Stimulated activated naive B cell treated with anti-CD40 and anti-IgM and Interleukin-4, amounts not matched to agents 10 μg/mL and 1 μg/mL and 100 μg/mL, for 72 hours (primary cell): ENCODE data around the gene IQGAP2.
"Not testable (repeated sequence)": the region's sequence is repeated elsewhere in the genome, so short reads cannot be mapped to it uniquely, and the experiment has no call there.

ENCODE experiments used
- ATAC-seq, 2 donors: fragments of 150-1000 bp; cut with Tn5 transposase; replicated peaks; 2 replicates each; pipeline ENCODE4 v1.10.0; 2021; ENCODE audit warnings: moderate library complexity in 1 of 2
- DNase-seq: peaks from one replicate; pipeline ENCODE4 v3.0.0; 2021
- H3K27ac Mint-ChIP-seq: one replicate; pipeline ENCODE4 v1.8.0; 2022; ENCODE audit warnings: mild to moderate bottlenecking, mixed read lengths
- H3K27me3 Mint-ChIP-seq, 2 donors: one replicate each; pipeline ENCODE4 v1.8.0; 2022; ENCODE audit warnings: mixed read lengths in 2 of 2
- H3K36me3 Mint-ChIP-seq, 2 donors: one replicate each; pipeline ENCODE4 v1.8.0; 2022; ENCODE audit warnings: mixed read lengths in 2 of 2, mild to moderate bottlenecking in 1 of 2
- H3K4me1 Mint-ChIP-seq, 2 donors: one replicate each; pipeline ENCODE4 v1.8.0; 2022; ENCODE audit warnings: mixed read lengths in 2 of 2, mild to moderate bottlenecking in 1 of 2
- H3K4me3 Mint-ChIP-seq, 2 donors: one replicate each; pipeline ENCODE4 v1.8.0; 2022; ENCODE audit warnings: mild to moderate bottlenecking in 2 of 2, mixed read lengths in 2 of 2, moderate library complexity in 1 of 2
- H3K9me3 Mint-ChIP-seq, 2 donors: one replicate each; pipeline ENCODE4 v1.8.0; 2022; ENCODE audit warnings: mixed read lengths in 2 of 2, mild to moderate bottlenecking in 1 of 2

IQGAP2 gene, protein sequence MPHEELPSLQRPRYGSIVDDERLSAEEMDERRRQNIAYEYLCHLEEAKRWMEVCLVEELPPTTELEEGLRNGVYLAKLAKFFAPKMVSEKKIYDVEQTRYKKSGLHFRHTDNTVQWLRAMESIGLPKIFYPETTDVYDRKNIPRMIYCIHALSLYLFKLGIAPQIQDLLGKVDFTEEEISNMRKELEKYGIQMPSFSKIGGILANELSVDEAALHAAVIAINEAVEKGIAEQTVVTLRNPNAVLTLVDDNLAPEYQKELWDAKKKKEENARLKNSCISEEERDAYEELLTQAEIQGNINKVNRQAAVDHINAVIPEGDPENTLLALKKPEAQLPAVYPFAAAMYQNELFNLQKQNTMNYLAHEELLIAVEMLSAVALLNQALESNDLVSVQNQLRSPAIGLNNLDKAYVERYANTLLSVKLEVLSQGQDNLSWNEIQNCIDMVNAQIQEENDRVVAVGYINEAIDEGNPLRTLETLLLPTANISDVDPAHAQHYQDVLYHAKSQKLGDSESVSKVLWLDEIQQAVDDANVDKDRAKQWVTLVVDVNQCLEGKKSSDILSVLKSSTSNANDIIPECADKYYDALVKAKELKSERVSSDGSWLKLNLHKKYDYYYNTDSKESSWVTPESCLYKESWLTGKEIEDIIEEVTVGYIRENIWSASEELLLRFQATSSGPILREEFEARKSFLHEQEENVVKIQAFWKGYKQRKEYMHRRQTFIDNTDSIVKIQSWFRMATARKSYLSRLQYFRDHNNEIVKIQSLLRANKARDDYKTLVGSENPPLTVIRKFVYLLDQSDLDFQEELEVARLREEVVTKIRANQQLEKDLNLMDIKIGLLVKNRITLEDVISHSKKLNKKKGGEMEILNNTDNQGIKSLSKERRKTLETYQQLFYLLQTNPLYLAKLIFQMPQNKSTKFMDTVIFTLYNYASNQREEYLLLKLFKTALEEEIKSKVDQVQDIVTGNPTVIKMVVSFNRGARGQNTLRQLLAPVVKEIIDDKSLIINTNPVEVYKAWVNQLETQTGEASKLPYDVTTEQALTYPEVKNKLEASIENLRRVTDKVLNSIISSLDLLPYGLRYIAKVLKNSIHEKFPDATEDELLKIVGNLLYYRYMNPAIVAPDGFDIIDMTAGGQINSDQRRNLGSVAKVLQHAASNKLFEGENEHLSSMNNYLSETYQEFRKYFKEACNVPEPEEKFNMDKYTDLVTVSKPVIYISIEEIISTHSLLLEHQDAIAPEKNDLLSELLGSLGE (N-terminal part only)

DNA sequence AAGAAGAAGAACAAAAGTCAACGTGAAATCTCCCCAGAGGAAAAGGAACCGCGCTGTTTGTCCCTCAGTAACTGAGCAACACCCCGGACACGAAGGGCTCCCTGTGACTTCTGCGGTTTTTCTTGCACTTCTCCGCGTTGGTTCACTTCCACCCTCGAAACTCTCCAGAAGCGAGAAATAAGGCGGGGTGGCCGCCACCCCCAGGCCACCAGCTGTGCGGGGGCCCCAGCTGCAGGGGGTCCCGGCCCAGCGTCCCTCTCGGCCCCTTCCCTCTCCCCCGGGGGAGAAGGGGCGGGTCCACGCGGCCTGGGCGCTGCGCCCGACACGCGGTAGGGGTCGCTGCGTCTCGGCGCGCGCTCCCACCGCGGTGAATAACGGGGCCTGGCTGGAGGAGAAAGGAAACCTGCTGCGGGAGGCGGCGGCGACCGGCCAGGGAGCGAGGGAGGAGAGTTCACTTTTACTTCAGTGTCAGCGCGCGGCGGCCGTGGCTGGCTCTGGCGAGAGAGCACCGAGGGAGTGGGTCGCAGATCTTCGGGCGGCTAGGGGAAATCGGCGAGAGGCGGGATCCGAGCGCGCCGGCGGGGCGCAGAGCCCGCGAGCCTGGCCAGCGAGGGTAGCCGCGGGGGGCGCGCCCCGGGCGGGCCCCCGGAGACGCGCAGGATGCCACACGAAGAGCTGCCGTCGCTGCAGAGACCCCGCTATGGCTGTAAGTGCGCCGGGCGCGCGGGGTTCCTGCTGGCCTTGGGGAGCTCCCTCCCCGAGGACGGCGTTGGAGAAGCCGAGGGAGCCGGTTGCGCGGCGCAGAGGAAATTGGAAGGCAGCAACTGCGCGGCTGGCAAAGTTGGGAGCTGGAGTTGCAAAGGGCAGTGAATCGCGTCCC, at the start of gene IQGAP2:
TSS of gene IQGAP2 (plus strand) at position 400 of the 880 bp plus-strand sequence. CDS start at position 661, 261 bp downstream.
- H3K27ac Mint-ChIP-seq = peak within 1 kb of the TSS; percentile 95
- peak within 1 kb of the TSS; percentile 91 to 93 for H3K4me3 Mint-ChIP-seq
- H3K9me3 Mint-ChIP-seq = no peaks in the 10 kb centered on the region
- ATAC-seq = peak; percentile 65 to 76
- peaks cover 0 to 1% of the 10 kb centered on the region in 2 donors for H3K36me3 Mint-ChIP-seq
- peaks cover 5 to 6% of the 10 kb centered on the region in 2 donors for H3K27me3 Mint-ChIP-seq
- H3K4me1 Mint-ChIP-seq = peaks cover 29 to 51% of the 10 kb centered on the region in 2 donors
- peak; percentile 84 for DNase-seq

DNA sequence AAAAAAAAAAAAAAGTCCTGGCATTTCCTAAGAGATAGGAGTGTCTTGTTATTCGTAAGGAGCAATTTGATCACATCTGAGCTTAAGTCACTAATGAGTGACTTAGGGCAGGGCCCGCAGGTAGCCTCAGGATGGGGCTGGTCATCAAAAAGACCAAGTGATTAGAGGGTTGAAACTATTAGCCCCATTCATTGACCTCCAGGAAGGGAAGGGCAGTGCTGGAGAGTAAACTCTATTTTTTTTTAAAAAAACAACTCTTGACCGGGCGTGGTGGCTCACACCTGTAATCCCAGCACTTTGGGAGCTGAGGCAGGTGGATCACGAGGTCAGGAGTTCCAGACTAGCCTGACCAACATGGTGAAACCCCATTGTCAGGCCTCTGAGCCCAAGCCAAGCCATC, 46.2 kb upstream of the IQGAP2 start:
- no peak overlapping the region for H3K4me3 Mint-ChIP-seq
- H3K36me3 Mint-ChIP-seq = no peaks in the 10 kb centered on the region
- ATAC-seq (no peak), DNase-seq (no peak)
- peaks cover 0 to 6% of the 10 kb centered on the region in 2 donors for H3K4me1 Mint-ChIP-seq
- H3K27me3 Mint-ChIP-seq = peaks cover 6 to 7% of the 10 kb centered on the region in 2 donors
- no peak overlapping the region for H3K27ac Mint-ChIP-seq
- H3K9me3 Mint-ChIP-seq = no peaks in the 10 kb centered on the region

DNA sequence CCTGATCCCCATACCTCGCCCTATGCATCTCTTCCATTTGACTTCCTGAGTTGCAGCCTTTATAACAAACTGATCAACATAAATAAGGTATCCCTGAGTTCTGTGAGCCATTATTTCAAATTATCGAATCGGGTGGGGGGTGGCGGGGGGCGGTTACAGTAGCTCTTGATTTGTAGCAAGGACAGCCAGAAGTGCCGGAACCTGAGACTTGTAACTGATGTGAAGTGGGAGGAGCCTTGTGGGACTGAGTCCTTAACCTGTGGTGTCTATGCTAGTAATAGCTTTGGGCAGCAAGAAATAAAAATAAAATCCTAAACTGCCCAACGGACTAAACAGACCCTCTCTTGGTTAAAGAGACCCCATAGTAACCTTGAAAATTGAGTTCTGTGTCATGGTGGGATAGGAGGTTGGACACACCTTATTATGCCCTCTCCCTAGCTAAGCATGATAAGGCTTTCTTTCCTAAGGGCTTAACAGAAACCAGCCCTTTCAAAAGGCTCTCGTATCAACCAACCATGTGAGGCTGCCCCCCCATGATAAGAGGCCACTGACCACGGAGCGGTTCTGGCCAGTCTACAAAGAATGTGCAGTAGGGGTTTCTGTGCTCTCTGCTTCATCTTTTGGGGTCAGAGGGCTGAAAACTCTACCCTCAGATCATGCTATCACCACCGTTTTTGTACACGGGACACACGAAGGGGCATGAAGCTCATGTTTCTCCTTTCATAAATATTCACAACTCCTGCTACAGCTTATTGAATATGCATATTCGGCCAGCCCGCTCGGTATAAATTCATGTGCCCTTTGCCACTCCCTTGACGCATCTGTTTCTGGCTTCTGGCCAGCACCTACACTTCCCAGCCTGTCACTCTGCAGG, 39.5 kb upstream of the IQGAP2 start:
- Mint-ChIP-seq H3K27ac (no peak overlapping the region), H3K4me3 (no peak overlapping the region), H3K4me1 (no peaks in the 10 kb centered on the region), H3K27me3 (peaks cover under 1 to 2% of the 10 kb centered on the region in 2 donors), H3K36me3 (no peaks in the 10 kb centered on the region), H3K9me3 (no peaks in the 10 kb centered on the region)
- DNase-seq = no peak
- no peak for ATAC-seq

DNA sequence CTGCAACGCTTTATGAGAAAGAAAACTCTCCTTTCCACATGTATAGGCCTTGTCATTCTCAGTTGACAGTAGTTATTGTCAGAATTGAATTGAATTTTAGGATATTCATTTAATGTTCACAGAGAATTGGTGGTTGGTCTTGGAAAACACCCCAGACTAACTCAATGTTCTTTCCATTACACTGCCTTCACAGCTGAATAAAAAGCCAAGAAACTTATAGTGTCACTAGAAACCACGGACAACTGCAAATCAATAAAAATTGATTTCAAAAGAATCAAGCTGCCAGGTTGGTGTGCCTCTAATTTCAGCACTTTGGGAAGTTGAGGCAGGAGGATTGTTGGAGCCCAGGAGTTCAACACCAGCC, 38.9 kb upstream of the IQGAP2 start:
- Mint-ChIP-seq H3K4me3 (no peak overlapping the region), H3K27me3 (no peaks in the 10 kb centered on the region), H3K4me1 (peaks cover 0 to 3% of the 10 kb centered on the region in 2 donors), H3K36me3 (no peaks in the 10 kb centered on the region), H3K27ac (no peak overlapping the region), H3K9me3 (peaks cover 0 to 1% of the 10 kb centered on the region in 2 donors)
- ATAC-seq (no peak), DNase-seq (no peak)

DNA sequence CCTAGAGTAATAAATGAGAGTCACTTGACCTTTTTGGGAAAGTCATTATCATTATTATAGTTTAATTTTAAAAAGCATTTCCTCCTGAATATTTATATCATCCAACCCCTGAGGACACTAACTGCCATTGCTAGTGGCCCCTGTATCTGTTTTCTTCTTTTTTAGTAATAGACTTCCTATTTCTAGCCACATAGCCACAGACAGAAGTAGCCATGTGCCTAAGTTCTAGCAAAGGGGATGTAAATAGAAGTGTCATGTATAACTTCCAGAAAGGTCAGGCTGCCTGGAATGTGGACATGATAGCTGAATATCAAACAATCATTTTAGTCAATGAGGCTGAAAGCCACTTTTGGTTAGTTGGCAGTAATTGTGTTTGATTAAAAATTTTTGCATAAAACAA, 37.5 kb upstream of the IQGAP2 start:
- no peaks in the 10 kb centered on the region for H3K36me3 Mint-ChIP-seq
- H3K9me3 Mint-ChIP-seq = peaks cover 0 to 1% of the 10 kb centered on the region in 2 donors
- no peak overlapping the region for H3K4me3 Mint-ChIP-seq
- no peak for DNase-seq
- peaks cover 0 to 3% of the 10 kb centered on the region in 2 donors for H3K4me1 Mint-ChIP-seq
- H3K27me3 Mint-ChIP-seq = no peaks in the 10 kb centered on the region
- no peak for ATAC-seq
- no peak overlapping the region for H3K27ac Mint-ChIP-seq

DNA sequence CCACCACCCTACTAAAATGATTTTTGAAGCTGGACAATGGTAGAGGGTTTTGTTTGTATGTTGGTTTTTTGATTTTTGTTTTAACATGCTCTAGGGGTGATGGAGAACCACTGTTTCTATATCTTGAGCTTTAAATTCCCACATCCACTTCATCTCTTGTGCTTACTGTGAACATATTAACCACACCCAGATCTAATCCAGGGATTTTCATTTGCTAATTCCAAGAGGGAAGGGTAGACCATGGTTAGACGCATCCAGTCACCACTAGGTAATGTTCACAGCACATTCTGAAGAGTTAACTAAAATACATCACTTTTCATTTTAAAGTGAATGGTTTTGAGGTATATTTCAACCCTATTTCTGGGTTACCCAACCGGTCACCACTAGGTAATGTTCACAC, 36.5 kb upstream of the IQGAP2 start:
- H3K27me3 Mint-ChIP-seq = no peaks in the 10 kb centered on the region
- H3K4me3 Mint-ChIP-seq = no peak overlapping the region
- DNase-seq = no peak
- no peak overlapping the region for H3K27ac Mint-ChIP-seq
- no peaks in the 10 kb centered on the region for H3K36me3 Mint-ChIP-seq
- H3K9me3 Mint-ChIP-seq = peaks cover 0 to 1% of the 10 kb centered on the region in 2 donors
- peaks cover 0 to 3% of the 10 kb centered on the region in 2 donors for H3K4me1 Mint-ChIP-seq
- ATAC-seq = no peak

DNA sequence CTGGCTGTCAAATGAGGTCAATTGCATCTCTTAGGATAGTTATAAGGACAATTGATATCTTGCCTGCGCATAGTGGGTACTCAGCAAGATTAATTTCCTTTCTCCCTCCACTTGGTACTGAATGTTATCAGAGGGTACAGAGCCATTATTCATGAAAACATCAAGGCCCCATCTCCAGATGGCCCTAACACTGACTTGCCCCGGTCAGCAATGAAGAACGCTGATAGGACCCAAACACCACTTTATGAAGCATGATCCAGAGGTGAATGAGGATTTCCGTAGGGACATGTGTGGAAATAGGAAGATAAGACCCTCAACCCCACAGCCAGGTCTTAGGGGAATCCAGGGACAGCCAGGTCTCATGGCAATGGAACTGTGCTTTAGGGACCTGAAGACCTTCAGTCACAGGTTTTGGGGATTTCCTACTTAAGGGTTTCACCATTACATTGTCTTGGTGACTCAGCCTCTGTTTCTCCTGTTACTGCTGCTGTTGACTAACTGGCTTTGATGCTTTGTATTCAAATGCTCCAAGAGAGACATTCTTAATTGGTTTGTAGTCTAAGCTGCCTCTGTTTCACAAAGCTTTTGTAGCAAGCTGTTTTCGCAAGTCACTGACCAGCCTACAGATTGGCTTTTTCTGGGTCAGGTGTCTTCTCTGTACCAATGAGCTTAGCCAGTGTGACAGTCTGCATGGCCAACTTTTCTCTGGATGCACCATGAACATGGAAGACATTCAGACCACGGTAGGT, 35.3 kb upstream of the IQGAP2 start:
- peak; percentile 77 to 93 for ATAC-seq

DNA sequence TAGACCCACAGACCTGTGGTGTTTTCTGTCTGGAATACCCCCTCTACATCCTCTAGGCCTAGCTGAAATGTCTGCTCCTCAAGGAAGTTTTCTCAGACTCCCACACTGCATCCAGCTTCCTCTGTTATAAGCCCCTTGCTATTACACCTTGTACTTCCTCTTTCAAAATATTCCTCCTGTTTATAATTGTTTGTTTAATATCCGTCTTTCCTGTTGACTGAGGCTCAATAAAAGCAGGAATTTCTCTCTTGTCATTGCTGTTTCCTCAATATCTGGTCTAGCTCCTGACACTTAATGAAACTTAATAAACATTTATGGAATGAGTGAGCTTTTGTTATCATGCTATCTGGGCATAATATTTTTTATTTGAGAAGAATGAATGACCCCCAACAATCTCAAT, 34.1 kb upstream of the IQGAP2 start:
- no peaks in the 10 kb centered on the region for H3K36me3 Mint-ChIP-seq
- H3K9me3 Mint-ChIP-seq = peaks cover 0 to 3% of the 10 kb centered on the region in 2 donors
- ATAC-seq (no peak), DNase-seq (no peak)
- H3K27ac Mint-ChIP-seq = no peak overlapping the region
- peaks cover 0 to 3% of the 10 kb centered on the region in 2 donors for H3K4me1 Mint-ChIP-seq
- H3K4me3 Mint-ChIP-seq = no peak overlapping the region
- H3K27me3 Mint-ChIP-seq = peaks cover 0 to 4% of the 10 kb centered on the region in 2 donors

More for the DNA sequence above, 35.3 kb upstream of the IQGAP2 start:
- no peak overlapping the region for H3K4me3 Mint-ChIP-seq
- no peak for DNase-seq
- H3K4me1 Mint-ChIP-seq = peaks cover 0 to 3% of the 10 kb centered on the region in 2 donors
- H3K27me3 Mint-ChIP-seq = peaks cover 0 to 3% of the 10 kb centered on the region in 2 donors
- no peaks in the 10 kb centered on the region for H3K36me3 Mint-ChIP-seq
- no peak overlapping the region for H3K27ac Mint-ChIP-seq
- H3K9me3 Mint-ChIP-seq = peaks cover 0 to 2% of the 10 kb centered on the region in 2 donors

DNA sequence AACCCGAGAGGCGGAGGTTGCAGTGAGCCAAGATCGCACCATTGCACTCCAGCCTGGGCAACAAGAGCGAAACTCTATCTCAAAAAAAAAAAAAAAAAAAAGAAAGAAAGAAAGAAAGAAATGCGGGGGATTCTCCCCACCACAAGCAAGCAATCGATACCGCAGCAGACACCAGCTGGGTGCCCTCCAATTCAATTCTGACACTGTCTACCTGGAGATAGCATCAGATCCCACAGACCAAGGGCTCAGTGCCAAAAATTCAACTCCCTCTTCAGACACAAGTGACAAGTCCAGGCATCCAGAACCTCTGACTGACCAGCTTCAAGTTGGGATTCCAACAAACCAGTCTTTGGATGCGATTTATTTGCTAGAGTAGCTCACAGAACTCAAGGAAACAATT, 33.4 kb upstream of the IQGAP2 start:
- H3K36me3 Mint-ChIP-seq, DNase-seq, H3K27me3 Mint-ChIP-seq, ATAC-seq, H3K27ac Mint-ChIP-seq, H3K4me3 Mint-ChIP-seq, H3K4me1 Mint-ChIP-seq, H3K9me3 Mint-ChIP-seq: not testable (repeated sequence)

DNA sequence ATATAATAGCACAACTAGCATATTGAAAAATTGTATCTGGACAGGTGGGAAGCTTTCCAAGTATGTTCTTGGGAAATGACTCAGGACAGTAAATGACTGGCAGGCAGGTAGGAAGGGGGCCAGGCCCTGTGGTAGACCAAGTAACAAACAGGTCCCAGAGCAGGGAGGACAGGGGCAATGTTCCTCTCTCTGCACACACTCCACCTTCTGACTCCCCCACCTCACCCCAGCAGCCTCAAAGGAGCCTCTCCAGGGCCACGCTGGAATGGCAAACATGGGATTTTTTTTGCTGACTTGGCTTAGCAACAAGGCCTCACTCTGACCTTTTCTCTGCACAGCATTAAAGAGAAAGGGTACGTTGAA, 31.1 kb upstream of the IQGAP2 start:
- Mint-ChIP-seq H3K9me3 (peaks cover 0 to 3% of the 10 kb centered on the region in 2 donors), H3K4me3 (no peak overlapping the region), H3K27me3 (peaks cover 0 to 4% of the 10 kb centered on the region in 2 donors), H3K36me3 (no peaks in the 10 kb centered on the region), H3K4me1 (peaks cover 3 to 4% of the 10 kb centered on the region in 2 donors), H3K27ac (no peak overlapping the region)
- ATAC-seq (no peak), DNase-seq (no peak)

DNA sequence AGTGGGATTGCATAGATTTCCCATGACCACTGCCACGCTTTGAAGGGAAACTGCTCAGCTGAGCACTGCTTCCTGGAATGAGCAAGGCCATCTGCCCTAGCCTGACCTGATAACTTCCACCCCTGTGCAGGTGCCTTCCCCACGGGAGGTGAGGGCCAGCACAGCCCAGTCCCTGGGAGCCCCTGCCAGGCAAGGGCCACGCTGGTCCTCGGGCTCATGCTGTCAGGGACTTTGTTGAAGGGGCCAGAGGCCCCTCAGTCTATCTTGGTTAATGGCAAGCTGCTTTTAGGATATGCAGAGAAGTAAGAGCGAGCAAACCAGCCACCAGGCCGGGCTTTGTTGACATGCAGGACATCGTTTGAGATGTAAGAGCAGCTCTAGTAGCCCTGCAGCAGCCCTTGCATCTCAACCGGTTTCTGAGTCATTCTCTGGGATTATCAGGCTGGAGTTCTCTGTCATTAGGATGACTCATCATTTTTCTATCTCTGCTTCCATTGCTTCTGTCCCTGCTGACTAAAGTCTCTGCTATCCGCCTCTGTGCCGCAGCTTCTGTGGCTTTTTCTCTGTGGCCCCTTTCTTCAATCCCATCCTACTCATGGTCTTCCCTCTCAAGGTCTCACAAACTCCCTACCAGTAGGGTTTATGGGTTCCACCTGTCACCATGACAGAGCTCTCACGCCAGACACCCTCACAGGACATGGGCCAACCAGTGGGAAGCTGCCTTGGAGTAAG, 30.6 kb upstream of the IQGAP2 start:
- no peak overlapping the region for H3K4me3 Mint-ChIP-seq
- peaks cover 3 to 4% of the 10 kb centered on the region in 2 donors for H3K4me1 Mint-ChIP-seq
- DNase-seq (no peak), ATAC-seq (no peak)
- peaks cover 0 to 4% of the 10 kb centered on the region in 2 donors for H3K27me3 Mint-ChIP-seq
- peak overlapping the region; percentile 9 for H3K27ac Mint-ChIP-seq
- H3K9me3 Mint-ChIP-seq = peaks cover 0 to 3% of the 10 kb centered on the region in 2 donors
- H3K36me3 Mint-ChIP-seq = no peaks in the 10 kb centered on the region
